ENCODE data around the gene STARD13.

Gene STARD13

GRCh38 chr13:33158816-33159215, 126.7 kb downstream of the STARD13 start:
- DNase-seq (ENCODE audit: insufficient read length, low spot score), result no peak
- no peak for FAIRE-seq

- DNase-seq (ENCODE audit: insufficient read length, low spot score) (no peak), FAIRE-seq (no peak)
Observed at GRCh38 chr13:33158271-33158670, 127.3 kb downstream of the STARD13 start.

DNA sequence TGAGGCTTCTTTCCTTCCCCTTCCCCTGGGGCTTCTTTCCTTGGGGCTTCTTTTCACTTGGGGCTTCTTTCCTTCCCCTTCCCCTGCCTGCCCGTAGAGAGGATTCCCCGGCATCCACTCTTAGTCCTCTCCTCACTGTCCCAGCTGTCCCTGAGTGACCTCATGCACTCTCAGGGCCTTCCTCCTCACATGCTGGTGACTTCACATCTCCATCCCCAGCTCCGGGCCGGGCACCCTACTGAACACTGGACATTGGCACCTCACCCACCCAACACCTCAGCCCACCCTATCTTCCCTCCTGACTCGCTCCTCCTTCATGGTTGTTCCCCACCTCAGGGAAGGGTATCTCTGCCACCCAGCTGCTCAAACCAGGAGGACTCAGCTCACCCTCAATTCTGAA, 130.6 kb downstream of the STARD13 start:
- FAIRE-seq (no peak), DNase-seq (ENCODE audit: insufficient read length, low spot score) (no peak)

DNA sequence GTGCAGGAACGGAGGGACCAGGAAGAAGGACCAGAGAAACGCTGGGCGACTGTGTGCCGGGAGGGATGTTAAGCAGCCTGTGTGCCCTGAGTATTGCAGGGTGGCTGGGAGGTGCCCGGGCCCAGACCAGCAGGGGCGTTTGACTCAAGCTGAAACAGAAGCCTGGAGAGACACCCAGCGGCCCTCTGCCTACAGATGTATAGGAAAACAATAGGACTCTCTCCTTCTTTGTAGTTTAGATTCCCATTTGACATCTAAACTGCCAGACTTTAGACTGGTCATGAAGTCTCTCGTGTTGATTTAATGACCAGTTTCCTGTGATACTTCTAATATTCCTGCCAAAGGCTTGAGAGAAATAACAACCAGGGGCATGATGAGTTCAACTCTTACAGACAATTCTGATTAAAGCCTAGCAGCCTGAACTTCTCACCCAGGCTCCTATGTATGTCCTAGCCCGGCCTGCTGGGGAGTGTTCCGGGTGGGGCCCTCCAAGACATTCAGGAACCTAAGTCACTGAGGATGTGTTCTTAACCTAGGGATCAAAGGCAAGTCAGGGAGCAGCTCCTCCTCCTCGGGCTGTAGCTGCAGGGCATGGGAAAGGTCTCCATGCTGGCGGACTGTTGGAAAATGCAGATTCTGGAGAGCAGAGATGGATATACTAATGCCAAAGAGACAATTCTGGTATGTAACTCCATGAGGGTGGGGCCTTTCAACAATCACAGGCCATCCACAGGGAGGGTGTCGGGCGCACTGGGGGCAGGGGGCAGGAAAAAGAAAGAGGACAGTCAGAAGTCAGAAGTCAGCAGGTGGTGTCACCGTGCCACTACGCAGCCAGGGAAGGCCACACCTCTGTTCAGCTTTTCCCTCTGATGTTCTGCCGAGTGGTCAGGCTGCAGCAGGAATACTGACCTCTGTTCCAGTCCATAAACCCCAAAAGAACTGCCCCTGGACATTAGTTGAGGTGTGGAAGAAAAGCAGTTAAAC, 131.8 kb downstream of the STARD13 start:
- FAIRE-seq, result no peak
- DNase-seq (ENCODE audit: insufficient read length, low spot score), result no peak

- DNase-seq (ENCODE audit: insufficient read length, low spot score), result no peak
- FAIRE-seq, result no peak
Observed at GRCh38 chr13:33152389-33152788, 133.2 kb downstream of the STARD13 start.

DNA sequence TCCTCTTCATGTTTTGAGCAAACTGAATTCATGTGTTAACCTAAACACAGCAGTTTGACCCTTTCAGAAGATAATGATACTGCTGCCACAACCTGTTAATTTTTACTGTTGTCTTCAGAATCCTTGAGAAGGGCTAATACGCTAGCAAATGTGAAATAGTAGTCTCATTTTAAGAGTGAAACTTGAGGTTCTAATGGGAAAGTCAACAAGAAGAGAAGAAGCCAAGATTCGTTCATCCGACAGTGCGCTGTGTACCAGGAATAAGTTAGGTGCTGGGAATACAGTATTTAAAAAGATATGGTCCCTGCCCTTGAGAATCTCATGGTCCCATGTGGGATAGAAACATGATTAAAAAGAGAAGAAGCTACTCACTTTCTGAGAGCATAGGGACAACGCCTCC, 134.9 kb downstream of the STARD13 start:
- FAIRE-seq, result no peak
- DNase-seq (ENCODE audit: insufficient read length, low spot score), result no peak

GRCh38 chr13:33150126-33150525, 135.4 kb downstream of the STARD13 start:
- DNase-seq (ENCODE audit: insufficient read length, low spot score) (no peak), FAIRE-seq (no peak)

GRCh38 chr13:33147832-33148231, 137.7 kb downstream of the STARD13 start:
- FAIRE-seq (no peak), DNase-seq (ENCODE audit: insufficient read length, low spot score) (no peak)

- DNase-seq (ENCODE audit: insufficient read length, low spot score) (no peak), FAIRE-seq (no peak)
Observed at GRCh38 chr13:33146843-33147611, 138.5 kb downstream of the STARD13 start.

- DNase-seq (ENCODE audit: insufficient read length, low spot score) (no peak), FAIRE-seq (no peak)
Observed at GRCh38 chr13:33145667-33146066, 139.9 kb downstream of the STARD13 start.

- no peak for FAIRE-seq
- no peak for DNase-seq (ENCODE audit: insufficient read length, low spot score)
Observed at GRCh38 chr13:33144358-33144784, 141.2 kb downstream of the STARD13 start.

DNA sequence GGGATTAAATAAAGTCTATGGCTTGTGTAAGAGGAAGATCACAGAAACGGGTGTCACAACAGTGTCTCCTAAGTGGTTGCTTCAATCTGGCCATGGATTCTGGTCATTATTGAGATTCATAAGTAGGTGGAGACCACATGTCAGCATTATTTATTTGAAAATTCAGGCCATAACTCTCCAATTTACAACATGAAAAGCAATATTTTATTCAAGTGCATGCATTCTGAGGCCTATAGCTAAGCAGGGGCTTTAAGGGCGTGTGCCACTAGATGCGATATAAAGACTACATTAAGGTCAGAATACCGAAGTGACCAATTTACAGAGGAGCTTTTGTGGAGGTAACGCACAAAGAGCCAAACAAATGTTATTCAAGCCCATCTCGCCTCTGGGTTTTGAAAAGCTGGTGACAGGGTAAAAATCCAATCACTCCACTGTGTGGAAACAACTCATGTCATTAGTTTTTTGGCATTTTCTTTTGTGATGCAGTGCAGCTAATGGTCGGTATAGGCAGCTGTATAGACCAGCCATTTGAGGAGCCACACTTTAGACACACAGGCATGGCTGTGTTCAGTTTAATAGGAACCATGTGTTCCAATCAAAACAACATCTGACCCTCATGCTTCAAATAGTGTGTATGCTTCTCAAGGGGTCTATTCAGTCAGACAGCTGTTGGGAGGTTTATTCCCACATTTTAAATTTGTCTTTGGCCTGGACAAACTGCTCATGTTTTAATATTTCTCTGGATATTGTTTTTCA, 145.6 kb downstream of the STARD13 start:
- DNase-seq (ENCODE audit: insufficient read length, low spot score) (no peak), FAIRE-seq (no peak)

GRCh38 chr13:33139184-33139583, 146.4 kb downstream of the STARD13 start:
- DNase-seq (ENCODE audit: insufficient read length, low spot score), result no peak
- no peak for FAIRE-seq

GRCh38 chr13:33138441-33138840, 147.1 kb downstream of the STARD13 start:
- FAIRE-seq, result no peak
- no peak for DNase-seq (ENCODE audit: insufficient read length, low spot score)

DNA sequence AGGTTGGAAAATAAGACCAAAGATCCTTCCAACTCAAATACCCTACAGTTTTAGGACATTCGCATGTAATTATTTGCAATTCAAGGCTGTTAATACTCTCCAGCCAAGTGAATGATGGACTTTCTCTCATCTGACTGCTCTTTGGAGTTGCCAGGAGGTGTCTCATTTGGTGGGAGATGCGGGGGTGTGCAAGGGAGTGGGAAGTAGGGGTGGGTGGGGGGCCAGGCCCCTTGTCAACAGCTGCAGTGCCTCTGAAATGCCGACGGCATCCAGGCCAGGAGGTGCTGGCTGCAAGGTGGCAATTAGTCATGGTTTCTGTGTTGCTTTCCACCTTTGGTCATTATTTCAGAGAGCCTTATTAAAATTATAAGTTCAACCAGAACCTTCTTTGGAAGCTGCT, 147.8 kb downstream of the STARD13 start:
- DNase-seq (ENCODE audit: insufficient read length, low spot score) (no peak), FAIRE-seq (no peak)

DNA sequence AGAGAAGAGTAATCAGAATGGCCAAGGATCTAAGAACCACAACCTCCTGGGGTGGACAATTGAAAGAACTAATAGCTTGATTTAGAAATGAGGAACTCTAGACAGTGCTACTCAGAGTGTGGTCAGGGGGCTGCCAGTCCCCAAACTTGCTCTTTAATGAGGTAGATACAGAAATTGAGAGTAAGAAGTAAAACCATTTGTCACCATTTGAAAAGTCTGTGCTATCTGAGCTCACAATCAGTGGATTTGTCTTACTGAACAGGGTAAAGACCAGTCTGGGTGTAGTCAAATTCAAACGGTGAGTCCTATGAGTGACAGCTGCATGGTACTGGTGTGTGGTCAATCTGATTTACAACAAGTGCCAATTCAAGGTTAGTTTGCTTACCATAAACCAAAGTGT, 150.5 kb downstream of the STARD13 start:
- DNase-seq (ENCODE audit: insufficient read length, low spot score), result no peak
- FAIRE-seq, result no peak

DNA sequence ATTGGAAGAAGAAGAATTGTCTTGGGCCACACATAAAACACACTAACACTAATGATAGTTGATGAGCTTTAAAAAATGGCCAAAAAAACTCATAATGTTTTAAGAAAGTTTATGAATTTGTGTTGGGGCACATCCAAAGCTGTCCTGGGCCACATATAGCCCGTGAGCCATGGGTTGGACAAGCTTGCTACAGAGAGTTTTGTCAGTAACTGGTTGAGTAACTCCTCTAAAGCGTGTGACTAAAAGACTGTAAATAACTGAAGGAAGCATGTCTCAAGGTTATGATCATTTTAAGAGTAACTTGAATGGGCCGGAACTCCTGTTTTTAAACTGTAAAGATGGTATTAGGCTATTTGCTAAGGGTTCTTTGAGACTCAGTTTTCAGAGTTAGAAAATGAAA, 151.3 kb downstream of the STARD13 start:
- DNase-seq (ENCODE audit: insufficient read length, low spot score) (no peak), FAIRE-seq (no peak)

GRCh38 chr13:33132644-33133440, 152.7 kb downstream of the STARD13 start:
- FAIRE-seq, result no peak
- no peak for DNase-seq (ENCODE audit: insufficient read length, low spot score)

- DNase-seq (ENCODE audit: insufficient read length, low spot score) (no peak), FAIRE-seq (no peak)
Observed at GRCh38 chr13:33129886-33130285, 155.7 kb downstream of the STARD13 start.
